OCI-LY1 (cell line): ENCODE data around the gene UQCRC2.

Experiments used
- CTCF ChIP-seq: fragments of 200-600 bp; sonication (generic), shearing (Covaris generic); IDR thresholded peaks from 2 replicates; pipeline ENCODE4 v1.5.1; 2017; ENCODE audit warnings: mild to moderate bottlenecking, antibody characterized with exemption, low read length, moderate library complexity, mixed read lengths
- EZH2 ChIP-seq: fragments of 200-600 bp; sonication (generic), shearing (Covaris generic); IDR thresholded peaks from 2 replicates; pipeline ENCODE4 v1.8.0; 2017; ENCODE audit warnings: borderline replicate concordance, mixed run types, mild to moderate bottlenecking, antibody characterized with exemption, low read length, moderate library complexity, mixed read lengths

GRCh38 chr16:22003195-22003594, 50.0 kb downstream of the UQCRC2 start:
- TF ChIP-seq CTCF (no peak), EZH2 (no peak)
